Measurements from ENCODE around the gene SERPINA5. TPM values are rescaled to one million over a fixed set of nuclear protein-coding genes. Genes with fewer than 3 reads are reported as not detected.

Gene SERPINA5
- total and polyA plus RNA-seq, 3 donors from 2014 or later = 940 to 1,170 (median 1,154) TPM

DNA sequence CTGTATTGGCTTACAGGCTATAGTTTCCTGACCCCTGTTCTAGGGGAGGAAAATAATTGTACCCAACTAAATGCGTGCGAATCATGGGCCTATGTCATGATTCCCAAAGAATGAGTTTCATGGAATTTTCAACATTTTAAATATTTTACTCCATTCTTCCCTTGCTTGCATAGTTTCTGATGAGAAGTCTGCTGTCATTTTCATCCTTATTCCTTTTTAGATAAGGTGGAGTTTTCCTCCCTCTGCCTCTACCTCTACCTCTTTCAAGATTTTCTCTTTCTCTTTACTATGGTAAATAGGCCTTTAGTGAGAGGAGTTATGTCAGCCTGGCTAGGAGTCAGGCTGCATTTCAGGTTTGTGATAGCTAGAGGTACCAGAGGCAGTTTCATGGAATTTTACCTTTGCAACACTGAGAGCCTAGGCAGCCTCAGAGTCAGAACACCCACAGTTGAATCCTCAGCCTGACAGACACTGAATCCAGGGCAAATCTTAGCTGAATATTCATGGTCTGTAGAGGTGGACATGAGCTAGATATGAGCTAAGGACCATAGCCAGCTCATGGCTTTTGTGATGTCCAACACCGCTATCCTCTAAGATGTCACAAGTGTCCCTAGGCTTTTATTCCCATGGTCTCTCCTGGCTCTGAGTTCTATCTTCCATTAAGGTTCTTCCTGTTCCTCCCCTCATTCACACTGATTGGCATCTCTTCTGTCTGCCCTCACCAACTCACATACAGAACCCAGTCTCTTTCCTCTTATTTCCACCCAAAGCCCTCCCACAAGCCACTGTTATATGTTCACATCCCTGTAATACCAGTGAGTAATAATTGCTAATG lies 37.0 kb downstream of the SERPINA5 start:
- Histone ChIP-seq H3K27ac (no peak overlapping the region), H3K9me3 (no peaks in the 10 kb centered on the region), H3K4me3 (no peak overlapping the region), H3K27me3 (no peaks in the 10 kb centered on the region), H3K36me3 (ENCODE audit: low read depth, missing control alignments) (no peaks in the 10 kb centered on the region), H3K4me1 (peaks cover under 1% of the 10 kb centered on the region)
- TF ChIP-seq, protein P1, sequence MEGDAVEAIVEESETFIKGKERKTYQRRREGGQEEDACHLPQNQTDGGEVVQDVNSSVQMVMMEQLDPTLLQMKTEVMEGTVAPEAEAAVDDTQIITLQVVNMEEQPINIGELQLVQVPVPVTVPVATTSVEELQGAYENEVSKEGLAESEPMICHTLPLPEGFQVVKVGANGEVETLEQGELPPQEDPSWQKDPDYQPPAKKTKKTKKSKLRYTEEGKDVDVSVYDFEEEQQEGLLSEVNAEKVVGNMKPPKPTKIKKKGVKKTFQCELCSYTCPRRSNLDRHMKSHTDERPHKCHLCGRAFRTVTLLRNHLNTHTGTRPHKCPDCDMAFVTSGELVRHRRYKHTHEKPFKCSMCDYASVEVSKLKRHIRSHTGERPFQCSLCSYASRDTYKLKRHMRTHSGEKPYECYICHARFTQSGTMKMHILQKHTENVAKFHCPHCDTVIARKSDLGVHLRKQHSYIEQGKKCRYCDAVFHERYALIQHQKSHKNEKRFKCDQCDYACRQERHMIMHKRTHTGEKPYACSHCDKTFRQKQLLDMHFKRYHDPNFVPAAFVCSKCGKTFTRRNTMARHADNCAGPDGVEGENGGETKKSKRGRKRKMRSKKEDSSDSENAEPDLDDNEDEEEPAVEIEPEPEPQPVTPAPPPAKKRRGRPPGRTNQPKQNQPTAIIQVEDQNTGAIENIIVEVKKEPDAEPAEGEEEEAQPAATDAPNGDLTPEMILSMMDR (IDR thresholded peaks at IDR 0.05) = no peak
- TF ChIP-seq POLR2A (IDR thresholded peaks at IDR 0.05) = no peak
- intact Hi-C loops (cut with DNase I; ENCODE audit: low total_unique reads) = no loop called here
- DNase-seq = no peak
- 93 to 97% methylated on average over 3 of the region's 3 CpGs for WGBS, 2 donors

DNA sequence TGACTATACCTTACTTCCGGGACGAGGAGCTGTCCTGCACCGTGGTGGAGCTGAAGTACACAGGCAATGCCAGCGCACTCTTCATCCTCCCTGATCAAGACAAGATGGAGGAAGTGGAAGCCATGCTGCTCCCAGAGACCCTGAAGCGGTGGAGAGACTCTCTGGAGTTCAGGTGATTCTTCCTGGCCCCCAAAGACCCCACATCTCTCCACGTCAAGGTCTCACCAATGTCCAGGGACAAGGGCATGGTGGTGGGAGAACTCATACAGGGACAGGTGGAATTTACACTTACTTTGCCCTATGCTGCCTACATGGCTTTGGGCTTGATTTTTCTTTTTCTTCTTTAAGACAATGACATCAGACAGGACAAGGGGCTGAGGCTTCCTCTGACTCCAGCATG lies 38.1 kb downstream of the SERPINA5 start:
- Histone ChIP-seq H3K4me1 (no peaks in the 10 kb centered on the region), H3K27me3 (no peaks in the 10 kb centered on the region), H3K27ac (no peak overlapping the region), H3K9me3 (no peaks in the 10 kb centered on the region), H3K36me3 (ENCODE audit: low read depth, missing control alignments) (no peaks in the 10 kb centered on the region), H3K4me3 (no peak overlapping the region)
- WGBS, 2 donors = 95 to 100% methylated on average over 6 of the region's 6 CpGs
- DNase-seq = no peak
- intact Hi-C loops (cut with DNase I; ENCODE audit: low total_unique reads) = no loop called here
- TF ChIP-seq POLR2A (IDR thresholded peaks at IDR 0.05) = no peak
- TF ChIP-seq, protein P1 (IDR thresholded peaks at IDR 0.05) = no peak

DNA sequence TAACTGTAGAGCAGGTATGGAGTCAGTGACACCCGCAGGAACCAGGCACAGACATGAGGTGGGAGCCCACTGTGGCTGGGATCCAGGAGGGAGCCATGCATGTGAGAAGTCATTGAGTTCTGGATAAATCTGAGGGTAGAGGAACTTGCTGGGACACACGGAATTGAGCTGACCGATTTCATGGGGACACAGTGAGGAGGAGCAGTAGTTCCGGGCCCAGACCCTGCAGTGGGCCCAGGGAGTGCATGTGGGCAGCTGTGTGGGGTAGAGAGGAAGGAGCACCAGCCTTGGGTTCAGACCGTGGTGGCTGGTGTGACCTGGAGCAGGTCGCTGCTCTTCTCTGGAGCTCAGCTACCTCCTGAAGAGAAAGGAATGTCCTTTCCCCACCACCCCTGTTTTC lies 39.4 kb downstream of the SERPINA5 start:
- Histone ChIP-seq H3K36me3 (ENCODE audit: low read depth, missing control alignments) (no peaks in the 10 kb centered on the region), H3K9me3 (no peaks in the 10 kb centered on the region), H3K27me3 (no peaks in the 10 kb centered on the region), H3K4me3 (no peak overlapping the region), H3K4me1 (no peaks in the 10 kb centered on the region), H3K27ac (no peak overlapping the region)
- 88 to 90% methylated on average over 6 of the region's 6 CpGs for WGBS, 2 donors
- intact Hi-C loops (cut with DNase I; ENCODE audit: low total_unique reads) = no loop called here
- TF ChIP-seq, protein P1 (IDR thresholded peaks at IDR 0.05) = no peak
- TF ChIP-seq POLR2A (IDR thresholded peaks at IDR 0.05) = no peak
- no peak for DNase-seq

DNA sequence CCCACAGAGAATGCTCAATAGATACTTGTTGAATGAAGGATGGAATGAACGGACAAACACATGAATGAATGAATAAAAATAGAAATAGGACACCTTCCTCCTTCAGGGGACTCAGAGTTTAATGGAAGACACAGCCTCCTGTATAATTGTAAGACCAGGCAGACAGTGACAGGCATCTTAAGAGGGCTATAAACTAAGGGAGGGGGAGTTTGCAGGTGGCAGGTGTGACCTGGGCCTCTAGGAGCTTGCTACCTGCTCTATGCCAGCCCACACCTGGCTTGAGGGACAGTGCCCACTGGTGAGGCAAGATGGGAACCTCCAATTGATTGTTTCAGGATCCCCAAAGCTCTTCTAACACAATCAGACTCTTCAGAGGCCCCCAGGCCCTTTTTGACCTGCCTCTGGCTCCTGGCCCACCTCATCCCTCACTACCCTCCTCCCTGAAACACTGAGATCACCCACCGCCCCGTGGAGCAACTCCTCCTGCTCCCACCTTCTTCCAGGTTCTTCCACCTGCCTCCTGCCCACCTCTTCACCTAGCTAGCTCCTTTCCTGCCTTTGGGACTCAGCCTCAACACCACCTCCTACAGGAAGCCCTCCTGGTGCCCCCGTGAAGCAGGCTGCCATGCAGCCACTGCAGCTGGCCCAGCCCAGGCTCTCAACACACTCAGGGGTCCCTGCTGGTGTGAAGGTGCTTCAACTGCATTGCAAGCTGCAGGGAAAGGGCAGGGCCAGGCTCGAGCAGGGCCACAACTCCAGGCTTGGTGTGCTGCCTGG lies 40.3 kb downstream of the SERPINA5 start:
- H3K9me3 ChIP-seq = no peaks in the 10 kb centered on the region
- H3K27me3 ChIP-seq = no peaks in the 10 kb centered on the region
- no peaks in the 10 kb centered on the region for H3K36me3 ChIP-seq (ENCODE audit: low read depth, missing control alignments)
- no peaks in the 10 kb centered on the region for H3K4me1 ChIP-seq
- no peak overlapping the region for H3K27ac ChIP-seq
- intact Hi-C loops (cut with DNase I; ENCODE audit: low total_unique reads) = no loop called here
- DNase-seq = no peak
- WGBS, 2 donors = 86 to 99% methylated on average over 5 of the region's 5 CpGs
- no peak overlapping the region for H3K4me3 ChIP-seq
- TF ChIP-seq, protein P1 (IDR thresholded peaks at IDR 0.05) = no peak
- no peak for TF ChIP-seq POLR2A (IDR thresholded peaks at IDR 0.05)

All from testis (tissue), 3 donors.